A549 (cell line): ENCODE data around the gene NYNRIN. TPM values are rescaled to one million over a fixed set of nuclear protein-coding genes. Genes with fewer than 3 reads are reported as not detected.

Experiments used
- ATAC-seq, 2 experiments: fragments of 200-7000 bp in 1 of 2; fragments of >200 bp in 1 of 2; cut with Nextera tagmentation in 1 of 2; cut with Tn5 transposase in 1 of 2; 3 replicates each; pipeline versions ENCODE4 v1.8.0 to v1.9.1; 2018 to 2020; ENCODE audit warnings: mild to moderate bottlenecking in 1 of 2, moderate library complexity in 1 of 2
- CTCF ChIA-PET: fragments of 300-600 bp; sonication (Branson Sonifier 250); formaldehyde crosslinking; extraction: SDS; loops from one replicate; lab custom pipeline; 2021; ENCODE audit warnings: antibody characterized with exemption, inconsistent platforms; lab: Yijun Ruan, JAX
- POLR2A ChIA-PET: fragments of 350-600 bp; formaldehyde crosslinking; extraction: SDS; loops from one replicate; lab custom pipeline; 2021; ENCODE audit warnings: antibody characterized with exemption, inconsistent platforms; lab: Yijun Ruan, JAX
- DNase-seq, 2 experiments: peaks; one replicate each; pipeline versions ENCODE4 v3.0.0 to v3.0.0-alpha.2; 2011 to 2016; ENCODE audit warnings: low read depth in 1 of 2, low spot score in 1 of 2
- FAIRE-seq: peaks from 2 replicates; lab custom pipeline; 2011; peaks lifted over from hg19 to GRCh38; lab: Jason Lieb, UNC
- H3K27ac ChIP-seq, 2 experiments: fragments of >200 bp; sonication (Bioruptor Twin); formaldehyde crosslinking; 3 replicates each; pipeline ENCODE4 v1.5.1; 2016 to 2017
- H3K4me1 ChIP-seq: fragments of >200 bp; sonication (Bioruptor Twin); formaldehyde crosslinking; 3 replicates; pipeline ENCODE4 v1.6.1; 2016
- H3K4me2 ChIP-seq: fragments of >200 bp; sonication (Bioruptor Twin); formaldehyde crosslinking; 3 replicates; pipeline ENCODE4 v1.6.1; 2016
- H3K4me3 ChIP-seq: fragments of >200 bp; sonication (Bioruptor Twin); formaldehyde crosslinking; 3 replicates; pipeline ENCODE4 v1.5.1; 2016
- H3K9me3 ChIP-seq: fragments of >200 bp; sonication (Bioruptor Twin); formaldehyde crosslinking; 3 replicates; pipeline ENCODE4 v1.6.1; 2016
- BHLHE40 ChIP-seq: IDR thresholded peaks from 2 replicates; pipeline ENCODE4 v1.6.1; 2012; ENCODE audit warnings: low read depth, low read length, inconsistent platforms
- CBX2 ChIP-seq: fragments of 200-600 bp; sonication (generic); IDR thresholded peaks from 2 replicates; pipeline ENCODE4 v1.6.1; 2016; ENCODE audit warnings: low read depth, mild to moderate bottlenecking, borderline replicate concordance
- CBX8 ChIP-seq: fragments of 200-600 bp; sonication (generic); IDR thresholded peaks from 2 replicates; pipeline ENCODE4 v1.6.1; 2016
- CEBPB ChIP-seq, 2 experiments: fragments of >200 bp in 1 of 2; sonication (Bioruptor Twin) in 1 of 2; formaldehyde crosslinking in 1 of 2; IDR thresholded peaks; 2 replicates each; pipeline ENCODE4 v1.6.1; 2012 to 2016
- JUN ChIP-seq, 2 experiments: fragments of >200 bp; sonication (Bioruptor Twin); formaldehyde crosslinking; IDR thresholded peaks; 2 replicates in 1 of 2; 3 replicates in 1 of 2; pipeline ENCODE4 v1.6.1; 2016 to 2017
- JUNB ChIP-seq: fragments of >200 bp; sonication (Bioruptor Twin); formaldehyde crosslinking; IDR thresholded peaks from 2 replicates; pipeline ENCODE4 v1.6.1; 2016
- MYC ChIP-seq: IDR thresholded peaks from 2 replicates; pipeline ENCODE4 v1.6.1; 2012; ENCODE audit warnings: mild to moderate bottlenecking, inconsistent platforms, low read length, improper control_type of control experiment, borderline replicate concordance
- NPAS2 ChIP-seq: fragments of 250-450 bp; sonication (Bioruptor Pico); IDR thresholded peaks from 2 replicates; pipeline ENCODE4 v1.8.0; 2022; ENCODE audit warnings: mild to moderate bottlenecking, moderate library complexity, borderline replicate concordance
- NR3C1 ChIP-seq: fragments of >200 bp; sonication (Bioruptor Twin); formaldehyde crosslinking; IDR thresholded peaks from 3 replicates; pipeline ENCODE4 v1.6.1; 2017
- PHF8 ChIP-seq: fragments of 200-600 bp; sonication (generic); IDR thresholded peaks from 2 replicates; pipeline ENCODE4 v1.6.1; 2016; ENCODE audit warnings: low read depth, mild to moderate bottlenecking, antibody characterized with exemption, moderate library complexity, borderline replicate concordance
- POLR2A ChIP-seq: IDR thresholded peaks from 2 replicates; pipeline ENCODE4 v1.6.1; 2012; ENCODE audit warnings: mild to moderate bottlenecking, low read length
- RAD21 ChIP-seq, 2 experiments: fragments of >200 bp in 1 of 2; sonication (Bioruptor Twin) in 1 of 2; formaldehyde crosslinking in 1 of 2; IDR thresholded peaks in 1 of 2; conservative IDR thresholded peaks in 1 of 2; 2 replicates in 1 of 2; 3 replicates in 1 of 2; pipeline ENCODE4 v1.6.1; 2012 to 2018; ENCODE audit warnings: inconsistent platforms in 1 of 2
- RFX5 ChIP-seq: fragments of 450-650 bp; IDR thresholded peaks from 2 replicates; pipeline ENCODE4 v1.7.1; 2014; ENCODE audit warnings: antibody characterized with exemption, mild to moderate bottlenecking, moderate library complexity
- TFCP2L1 ChIP-seq: fragments of 250-450 bp; sonication (Bioruptor Pico); IDR thresholded peaks from 2 replicates; pipeline ENCODE4 v1.5.0; 2021; ENCODE audit warnings: mild to moderate bottlenecking
- TP53 ChIP-seq: fragments of 250-450 bp; sonication (Bioruptor Pico); IDR thresholded peaks from 2 replicates; pipeline ENCODE4 v1.5.0; 2021; ENCODE audit warnings: mild to moderate bottlenecking, moderate library complexity
- USF2 ChIP-seq: fragments of 450-650 bp; IDR thresholded peaks from 2 replicates; pipeline ENCODE4 v1.6.1; 2014; ENCODE audit warnings: antibody characterized with exemption
- ZNF302 ChIP-seq: fragments of 250-450 bp; sonication (Bioruptor Pico); IDR thresholded peaks from 2 replicates; pipeline ENCODE4 v1.9.0; 2021; ENCODE audit warnings: inconsistent platforms, mild to moderate bottlenecking, moderate library complexity
- WGBS: methylation state at CpG from one replicate; pipeline ENCODE4 v1.1.6; 2017; ENCODE audit errors: missing lambda C conversion rate; 5-methylcytosine and 5-hydroxymethylcytosine counted together
- polyA plus RNA-seq, 4 experiments: library from polyadenylated mRNA; depleted of rRNA in 3 of 4; stranded (reverse); fragments of >200 nt; fragmentation: RNase III in 1 of 4; extraction: RNeasy Plus Mini Kit Qiagen cat#74134 plus additional on column Dnase treatment in 1 of 4; gene quantifications; 2 replicates in 3 of 4; 3 replicates in 1 of 4; pipeline ENCODE4 v1.2.3, GENCODE V29; 2011 to 2017
- TF ChIP-seq, protein P1 (sequence below): IDR thresholded peaks from 2 replicates; pipeline ENCODE4 v1.6.1; 2012
- TF ChIP-seq, protein P2 (sequence below): IDR thresholded peaks from 2 replicates; pipeline ENCODE4 v1.6.1; 2012; ENCODE audit warnings: low read depth, borderline replicate concordance
- TF ChIP-seq, protein P3 (sequence below): IDR thresholded peaks from 2 replicates; pipeline ENCODE4 v1.6.1; 2012
- TF ChIP-seq, protein P4 (sequence below): fragments of 250-450 bp; sonication (Bioruptor Pico); IDR thresholded peaks from 2 replicates; pipeline ENCODE4 v1.5.0; 2020; ENCODE audit warnings: low read depth, mild to moderate bottlenecking, moderate library complexity
- TF ChIP-seq, protein P5 (sequence below): fragments of 250-450 bp; sonication (Bioruptor Pico); IDR thresholded peaks from 2 replicates; pipeline ENCODE4 v1.5.0; 2021; ENCODE audit warnings: mild to moderate bottlenecking, moderate library complexity, borderline replicate concordance

The NYNRIN gene
- polyA plus RNA-seq, 2 of the 4 experiments (the other 2 are of a cell fraction): 0.19 to 0.44 TPM

- CTCF ChIA-PET: interaction anchor here (1.2 to 4.9 kb wide), 7 partner anchors 10 to 133 kb away, joined by 3 to 41 read pairs (median 4); partner anchors contain the start of genes ADCY4 and CIDEB
- TF ChIP-seq NPAS2 (CRISPR knock-in tag): no peak
- peak overlapping the region; percentile 97 to 98 for H3K27ac ChIP-seq
- peak overlapping the region; percentile 84 for H3K4me2 ChIP-seq
- ATAC-seq (no peak), DNase-seq (no peak), FAIRE-seq (no peak)
- peaks cover 6% of the 10 kb centered on the region for H3K4me1 ChIP-seq
- no peaks in the 10 kb centered on the region for H3K9me3 ChIP-seq
- peak overlapping the region; percentile 86 for H3K4me3 ChIP-seq
- POLR2A ChIA-PET: interaction anchor here (0.8 to 1.4 kb wide), 8 partner anchors 10 to 199 kb away, joined by 3 to 15 read pairs (median 4); partner anchors contain the start of genes CBLN3, KHNYN and TINF2
- 71% methylated on average over 4 of the region's 5 CpGs for WGBS
Observed at GRCh38 chr14:24441485-24441884, 42.7 kb downstream of the NYNRIN start.

DNA sequence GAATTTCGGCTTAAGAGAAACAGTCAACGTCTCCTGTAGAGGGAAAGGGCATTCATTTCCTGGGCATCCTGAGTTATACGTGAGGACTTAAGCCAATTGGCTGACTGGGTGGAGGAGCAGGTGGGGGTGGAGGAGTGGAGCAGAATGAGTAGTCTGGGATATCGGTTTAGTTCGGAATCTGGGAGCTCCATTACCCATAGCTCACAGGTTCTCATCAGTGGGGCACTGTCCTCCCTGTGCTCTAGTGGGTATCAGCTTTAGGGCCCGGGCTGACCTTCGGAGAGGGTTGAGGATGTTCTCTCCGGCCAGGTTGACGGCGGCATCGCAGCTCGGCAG lies 43.1 kb downstream of the NYNRIN start:
- POLR2A ChIA-PET: interaction anchor here (0.8 to 1.4 kb wide), 11 partner anchors 10 to 246 kb away, joined by 3 to 15 read pairs (median 4); partner anchors contain the start of genes CBLN3, KHNYN, RABGGTA and TINF2

GRCh38 chr14:24442240-24443052 lies 43.6 kb downstream of the NYNRIN start, which contains the start of gene SDR39U1:
Gene SDR39U1, minus strand, starts transcription at chr14:24442776. Its CDS starts 7 bp downstream, at chr14:24442769.
- 3% methylated on average over 40 of the region's 52 CpGs for WGBS
- peak; percentile 95 to 99 for DNase-seq
- POLR2A ChIA-PET: interaction anchor here (0.6 to 1.4 kb wide), 13 partner anchors 11 to 247 kb away, joined by 3 to 15 read pairs (median 3); partner anchors contain the start of genes CBLN3, KHNYN, RABGGTA and TINF2
- Histone ChIP-seq H3K4me2 (peak within 1 kb of the TSS; percentile 94), H3K4me1 (peaks cover 6% of the 10 kb centered on the region), H3K4me3 (peak within 1 kb of the TSS; percentile 86), H3K9me3 (no peaks in the 10 kb centered on the region), H3K27ac (peak within 1 kb of the TSS; percentile 97 to 98)
- FAIRE-seq: peak; percentile 39
- CTCF ChIA-PET: interaction anchor here (0.6 to 4.9 kb wide), 8 partner anchors 11 to 139 kb away, joined by 3 to 41 read pairs (median 4); partner anchors contain the start of gene ADCY4
- ATAC-seq: peak; percentile 87 to 94
- TF ChIP-seq TP53 (CRISPR knock-in tag): peak; percentile 83; the same call in 1 of the 2 replicates
- 0 out of 2 replicates have a peak, but pooled peaks have one; percentile 31 for TF ChIP-seq MYC
- TF ChIP-seq CEBPB (IDR thresholded peaks at IDR 0.05): peak in 1 of 2 experiments; percentile 57; a peak in 1 of 4 replicates
- TF ChIP-seq, protein P1, sequence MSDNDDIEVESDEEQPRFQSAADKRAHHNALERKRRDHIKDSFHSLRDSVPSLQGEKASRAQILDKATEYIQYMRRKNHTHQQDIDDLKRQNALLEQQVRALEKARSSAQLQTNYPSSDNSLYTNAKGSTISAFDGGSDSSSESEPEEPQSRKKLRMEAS: peak; percentile 85
- TF ChIP-seq, protein P2, sequence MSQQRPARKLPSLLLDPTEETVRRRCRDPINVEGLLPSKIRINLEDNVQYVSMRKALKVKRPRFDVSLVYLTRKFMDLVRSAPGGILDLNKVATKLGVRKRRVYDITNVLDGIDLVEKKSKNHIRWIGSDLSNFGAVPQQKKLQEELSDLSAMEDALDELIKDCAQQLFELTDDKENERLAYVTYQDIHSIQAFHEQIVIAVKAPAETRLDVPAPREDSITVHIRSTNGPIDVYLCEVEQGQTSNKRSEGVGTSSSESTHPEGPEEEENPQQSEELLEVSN: peak; percentile 59; the same call in 1 of the 2 replicates
- TF ChIP-seq, protein P3, sequence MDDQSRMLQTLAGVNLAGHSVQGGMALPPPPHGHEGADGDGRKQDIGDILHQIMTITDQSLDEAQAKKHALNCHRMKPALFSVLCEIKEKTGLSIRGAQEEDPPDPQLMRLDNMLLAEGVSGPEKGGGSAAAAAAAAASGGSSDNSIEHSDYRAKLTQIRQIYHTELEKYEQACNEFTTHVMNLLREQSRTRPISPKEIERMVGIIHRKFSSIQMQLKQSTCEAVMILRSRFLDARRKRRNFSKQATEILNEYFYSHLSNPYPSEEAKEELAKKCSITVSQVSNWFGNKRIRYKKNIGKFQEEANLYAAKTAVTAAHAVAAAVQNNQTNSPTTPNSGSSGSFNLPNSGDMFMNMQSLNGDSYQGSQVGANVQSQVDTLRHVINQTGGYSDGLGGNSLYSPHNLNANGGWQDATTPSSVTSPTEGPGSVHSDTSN: no peak
- no peak for TF ChIP-seq BHLHE40
- peak; percentile 68 to 93 for TF ChIP-seq JUN (IDR thresholded peaks at IDR 0.05)
- 0 out of 2 replicates have a peak, but pooled peaks have one; percentile 32 for TF ChIP-seq TFCP2L1 (CRISPR knock-in tag)
- TF ChIP-seq USF2: peak; percentile 90
- no peak for TF ChIP-seq RAD21 (conservative IDR thresholded peaks at IDR 0.05 in 1 of 2, IDR thresholded peaks at IDR 0.05 in 1 of 2)
- no peak for TF ChIP-seq CBX2
- TF ChIP-seq PHF8: peak; percentile 67; the same call in 1 of the 2 replicates
- TF ChIP-seq ZNF302 (CRISPR knock-in tag): no peak
- no peak for TF ChIP-seq CBX8
- TF ChIP-seq POLR2A: peak; percentile 85

More for the DNA sequence above, 43.1 kb downstream of the NYNRIN start:
- Histone ChIP-seq H3K4me3 (peak overlapping the region; percentile 86), H3K27ac (peak overlapping the region; percentile 97 to 98), H3K4me2 (peak overlapping the region; percentile 84), H3K9me3 (no peaks in the 10 kb centered on the region), H3K4me1 (peaks cover 6% of the 10 kb centered on the region)
- CTCF ChIA-PET: interaction anchor here (1.2 to 4.9 kb wide), 7 partner anchors 10 to 134 kb away, joined by 3 to 41 read pairs (median 4); partner anchors contain the start of genes ADCY4 and CIDEB
- ATAC-seq (peak; percentile 53 to 55), FAIRE-seq (no peak), DNase-seq (peak in 1 of 2 experiments; percentile 66)
- TF ChIP-seq, protein P4, sequence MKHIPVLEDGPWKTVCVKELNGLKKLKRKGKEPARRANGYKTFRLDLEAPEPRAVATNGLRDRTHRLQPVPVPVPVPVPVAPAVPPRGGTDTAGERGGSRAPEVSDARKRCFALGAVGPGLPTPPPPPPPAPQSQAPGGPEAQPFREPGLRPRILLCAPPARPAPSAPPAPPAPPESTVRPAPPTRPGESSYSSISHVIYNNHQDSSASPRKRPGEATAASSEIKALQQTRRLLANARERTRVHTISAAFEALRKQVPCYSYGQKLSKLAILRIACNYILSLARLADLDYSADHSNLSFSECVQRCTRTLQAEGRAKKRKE (CRISPR knock-in tag): no peak
- TF ChIP-seq RFX5 (no peak), USF2 (no peak), JUNB (no peak), NR3C1 (no peak), POLR2A (no peak), TP53 (CRISPR knock-in tag) (no peak), MYC (no peak)
- TF ChIP-seq, protein P5, sequence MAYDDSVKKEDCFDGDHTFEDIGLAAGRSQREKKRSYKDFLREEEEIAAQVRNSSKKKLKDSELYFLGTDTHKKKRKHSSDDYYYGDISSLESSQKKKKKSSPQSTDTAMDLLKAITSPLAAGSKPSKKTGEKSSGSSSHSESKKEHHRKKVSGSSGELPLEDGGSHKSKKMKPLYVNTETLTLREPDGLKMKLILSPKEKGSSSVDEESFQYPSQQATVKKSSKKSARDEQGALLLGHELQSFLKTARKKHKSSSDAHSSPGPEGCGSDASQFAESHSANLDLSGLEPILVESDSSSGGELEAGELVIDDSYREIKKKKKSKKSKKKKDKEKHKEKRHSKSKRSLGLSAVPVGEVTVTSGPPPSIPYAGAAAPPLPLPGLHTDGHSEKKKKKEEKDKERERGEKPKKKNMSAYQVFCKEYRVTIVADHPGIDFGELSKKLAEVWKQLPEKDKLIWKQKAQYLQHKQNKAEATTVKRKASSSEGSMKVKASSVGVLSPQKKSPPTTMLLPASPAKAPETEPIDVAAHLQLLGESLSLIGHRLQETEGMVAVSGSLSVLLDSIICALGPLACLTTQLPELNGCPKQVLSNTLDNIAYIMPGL: no peak
- 4% methylated on average over 5 of the region's 12 CpGs for WGBS
